HTERT RPE-1 (cell line): Measurements from ENCODE around the gene PLA2G3.
"Not testable (repeated sequence)": the region's sequence is repeated elsewhere in the genome, so short reads cannot be mapped to it uniquely, and the experiment has no call there.

Experiments used
- in situ Hi-C: fragments of 300-500 bp; cut with MboI; formaldehyde crosslinking; loops from 4 replicates; pipeline ENCODE4 v1.14.3; 2020; ENCODE audit warnings: low sequenced_read_pairs

PLA2G3 gene, protein sequence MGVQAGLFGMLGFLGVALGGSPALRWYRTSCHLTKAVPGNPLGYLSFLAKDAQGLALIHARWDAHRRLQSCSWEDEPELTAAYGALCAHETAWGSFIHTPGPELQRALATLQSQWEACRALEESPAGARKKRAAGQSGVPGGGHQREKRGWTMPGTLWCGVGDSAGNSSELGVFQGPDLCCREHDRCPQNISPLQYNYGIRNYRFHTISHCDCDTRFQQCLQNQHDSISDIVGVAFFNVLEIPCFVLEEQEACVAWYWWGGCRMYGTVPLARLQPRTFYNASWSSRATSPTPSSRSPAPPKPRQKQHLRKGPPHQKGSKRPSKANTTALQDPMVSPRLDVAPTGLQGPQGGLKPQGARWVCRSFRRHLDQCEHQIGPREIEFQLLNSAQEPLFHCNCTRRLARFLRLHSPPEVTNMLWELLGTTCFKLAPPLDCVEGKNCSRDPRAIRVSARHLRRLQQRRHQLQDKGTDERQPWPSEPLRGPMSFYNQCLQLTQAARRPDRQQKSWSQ

GRCh38 chr22:31139866-31140716 is at the start of gene PLA2G3:
Gene PLA2G3 (minus strand): TSS chr22:31140508. CDS start chr22:31140354, 154 bp downstream.
- in situ Hi-C loops = no loop called here

- in situ Hi-C loops = no loop called here
These were observed 47.3 kb upstream of the PLA2G3 start for GRCh38 chr22:31187627-31188026.

DNA sequence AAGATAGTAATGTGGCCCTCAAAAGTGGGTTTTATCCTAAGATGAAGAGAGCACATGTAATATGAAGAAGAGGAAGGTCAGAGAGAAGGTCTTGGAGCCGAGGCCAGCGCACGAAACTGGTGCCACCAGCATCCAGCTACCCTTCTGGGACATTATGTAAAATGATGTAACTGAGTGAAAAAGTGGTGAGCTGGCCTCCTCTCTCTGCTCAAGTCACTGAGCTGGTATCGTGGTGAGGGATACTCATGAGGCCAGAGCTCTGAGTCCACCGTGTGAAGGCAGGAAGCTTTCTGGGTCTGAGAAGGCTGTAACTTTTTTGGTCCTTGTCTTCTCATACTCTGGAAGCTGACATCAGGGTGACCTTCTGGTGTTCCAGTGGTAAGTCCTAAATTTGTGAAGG is 44.7 kb upstream of the PLA2G3 start:
- in situ Hi-C loops = no loop called here

- in situ Hi-C loops = no loop called here
These were observed 43.7 kb upstream of the PLA2G3 start for GRCh38 chr22:31184015-31184414.

DNA sequence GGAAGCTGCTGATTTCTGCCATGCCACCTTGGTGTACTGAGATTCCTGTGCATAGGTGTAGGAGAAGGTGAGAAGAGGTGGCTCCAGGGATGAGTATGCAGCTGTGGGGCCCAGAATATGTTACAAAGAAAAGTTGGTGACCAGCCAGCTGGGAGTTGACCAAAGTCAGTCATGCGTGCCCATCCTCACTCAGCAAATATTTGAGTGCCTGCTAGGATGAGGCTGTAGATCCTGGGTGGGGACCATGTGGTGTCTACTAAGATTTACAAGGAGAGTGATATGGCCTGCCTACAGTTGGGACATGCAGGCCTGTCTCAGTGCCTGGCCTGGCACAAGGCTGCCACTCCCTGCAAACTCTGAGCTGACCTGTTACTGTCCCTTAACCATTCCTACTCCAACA is 39.0 kb upstream of the PLA2G3 start:
- in situ Hi-C loops = no loop called here

DNA sequence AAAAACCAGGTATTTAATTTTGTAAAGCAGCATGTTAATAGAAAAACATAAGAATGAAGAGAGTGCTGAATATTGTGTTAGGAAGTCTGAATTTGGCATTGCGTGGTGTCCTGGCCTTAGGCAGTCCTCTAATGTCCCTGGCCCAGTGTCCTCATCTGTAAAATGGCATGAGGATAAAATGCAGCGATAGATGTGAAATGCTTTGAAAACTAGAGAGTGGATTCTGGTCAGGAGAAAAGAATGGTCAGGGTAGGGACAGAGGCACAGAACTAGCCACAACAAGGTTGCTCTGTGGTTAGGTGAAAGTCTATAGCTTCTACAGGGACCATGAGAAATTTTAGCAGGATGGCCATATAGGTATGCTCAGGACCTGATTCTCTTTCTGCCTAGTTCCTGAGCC is 38.6 kb upstream of the PLA2G3 start:
- in situ Hi-C loops = no loop called here

GRCh38 chr22:31177420-31178162 is 37.3 kb upstream of the PLA2G3 start:
- in situ Hi-C loops = no loop called here

DNA sequence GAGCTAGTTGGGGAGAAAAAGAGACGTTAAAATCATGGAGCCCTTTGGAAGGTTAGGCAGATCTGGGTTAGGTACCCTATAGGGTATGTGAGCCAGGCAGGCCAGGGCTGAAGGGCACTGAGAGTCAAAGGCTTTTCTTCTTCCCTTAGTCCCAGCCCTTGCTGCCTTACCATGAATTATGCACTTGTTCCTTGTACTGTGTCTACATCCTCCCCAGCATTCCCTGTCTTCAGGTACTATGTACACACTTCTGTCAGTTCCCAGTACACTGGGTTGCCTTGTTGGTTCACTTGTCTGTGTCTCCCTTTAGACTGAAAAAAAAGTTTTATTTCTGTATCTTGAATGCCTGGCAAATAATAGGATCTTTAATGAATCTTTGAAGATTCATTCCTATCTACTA is 36.6 kb upstream of the PLA2G3 start:
- in situ Hi-C loops = no loop called here

- in situ Hi-C loops = no loop called here
These were observed 33.3 kb upstream of the PLA2G3 start for GRCh38 chr22:31173386-31174145.

- in situ Hi-C loops = not testable (repeated sequence)
These were observed 31.4 kb upstream of the PLA2G3 start for GRCh38 chr22:31171734-31172133.

DNA sequence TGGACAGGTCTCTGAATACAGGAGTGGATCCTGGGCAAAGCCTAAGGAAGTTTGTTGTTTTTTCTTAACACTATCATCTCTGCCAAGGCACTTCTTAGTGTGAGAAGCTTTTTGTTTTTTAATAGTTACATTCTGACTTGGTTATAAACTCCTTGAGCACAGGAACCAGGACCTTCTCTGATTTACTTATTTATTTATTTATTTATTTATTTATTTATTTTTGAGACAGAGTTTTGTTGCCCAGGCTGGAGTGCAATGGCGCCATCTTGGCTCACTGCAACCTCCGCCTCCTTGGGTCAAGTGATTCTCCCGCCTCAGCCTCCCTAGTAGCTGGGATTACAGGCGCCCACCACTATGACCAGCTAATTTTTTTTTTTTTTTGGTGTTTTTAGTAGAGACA is 30.7 kb upstream of the PLA2G3 start:
- in situ Hi-C loops = no loop called here

DNA sequence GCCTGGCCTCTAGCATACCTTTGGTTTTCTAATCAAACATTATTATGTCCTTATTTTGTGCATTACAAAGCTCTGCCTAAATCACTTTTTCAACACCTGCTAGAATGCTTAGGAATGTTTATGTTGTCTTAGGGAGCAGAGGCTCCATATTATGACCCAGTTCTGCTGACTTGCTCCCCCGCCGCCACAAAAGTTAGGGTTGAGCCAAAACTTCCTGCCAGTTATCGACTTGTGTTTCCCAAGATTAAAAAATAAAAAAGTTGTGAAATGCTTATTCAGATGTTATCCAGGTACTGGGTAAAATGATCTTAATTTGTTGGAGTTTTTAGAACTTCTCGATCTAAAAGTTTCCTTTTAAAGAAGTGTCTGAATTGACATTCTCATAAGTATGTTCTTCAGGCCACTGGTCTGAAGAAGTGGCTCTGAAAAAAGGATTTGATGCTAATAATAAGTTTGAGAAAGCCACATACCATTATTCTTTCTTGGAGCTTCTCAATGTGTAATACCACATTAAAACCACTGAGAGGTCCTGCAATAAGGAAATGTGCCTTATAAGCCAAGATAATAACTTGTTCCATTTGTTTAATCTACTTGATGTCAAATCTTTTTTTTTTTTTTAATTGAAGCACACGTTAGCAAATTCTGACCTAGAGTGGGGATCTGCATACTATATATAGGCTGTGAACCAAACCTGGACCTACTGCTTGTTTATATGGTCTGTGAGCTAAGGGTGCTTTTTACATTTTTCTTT is 21.9 kb upstream of the PLA2G3 start:
- in situ Hi-C loops = no loop called here

DNA sequence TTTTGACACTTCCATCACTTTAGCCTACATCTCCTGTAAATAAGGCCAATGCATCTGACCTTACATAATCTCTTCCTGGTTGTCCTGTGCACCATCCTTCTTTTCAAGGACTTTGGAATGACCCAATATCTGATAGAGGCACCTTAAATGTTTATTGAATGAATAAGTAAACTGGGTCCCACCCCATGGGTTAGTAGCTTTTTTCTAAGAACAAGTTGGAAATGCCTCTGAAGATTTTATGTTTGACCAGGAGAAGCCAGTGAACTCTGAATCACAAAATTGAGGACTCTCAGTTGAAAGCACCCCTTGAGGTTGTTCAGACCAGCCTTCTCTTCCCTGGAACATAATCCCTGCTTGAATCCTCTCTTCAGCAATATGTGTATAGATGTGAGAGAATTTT is 21.1 kb upstream of the PLA2G3 start:
- in situ Hi-C loops = no loop called here

- in situ Hi-C loops = no loop called here
These were observed 20.1 kb upstream of the PLA2G3 start for GRCh38 chr22:31160328-31160978.

- in situ Hi-C loops = no loop called here
These were observed 15.1 kb upstream of the PLA2G3 start for GRCh38 chr22:31155422-31155821.

DNA sequence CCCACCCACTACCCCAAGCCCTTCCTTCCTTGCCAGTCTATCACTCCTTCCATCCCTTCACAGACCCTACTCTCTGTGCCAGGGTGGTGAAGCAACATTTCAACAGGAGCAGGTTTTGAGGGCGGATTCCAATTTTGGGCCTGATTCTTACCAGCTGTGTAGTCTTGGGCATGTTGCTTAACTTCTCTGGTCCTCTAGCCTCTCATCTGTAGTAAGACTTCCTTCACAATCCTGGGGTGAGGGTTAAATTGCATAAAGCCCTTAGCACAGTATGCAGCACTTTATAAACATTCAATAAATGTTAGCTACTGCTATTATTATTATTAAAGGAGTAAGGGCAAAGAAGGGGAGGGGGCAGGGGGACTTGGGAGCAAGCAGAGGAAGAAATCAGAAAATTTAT is 14.7 kb upstream of the PLA2G3 start:
- in situ Hi-C loops = no loop called here

DNA sequence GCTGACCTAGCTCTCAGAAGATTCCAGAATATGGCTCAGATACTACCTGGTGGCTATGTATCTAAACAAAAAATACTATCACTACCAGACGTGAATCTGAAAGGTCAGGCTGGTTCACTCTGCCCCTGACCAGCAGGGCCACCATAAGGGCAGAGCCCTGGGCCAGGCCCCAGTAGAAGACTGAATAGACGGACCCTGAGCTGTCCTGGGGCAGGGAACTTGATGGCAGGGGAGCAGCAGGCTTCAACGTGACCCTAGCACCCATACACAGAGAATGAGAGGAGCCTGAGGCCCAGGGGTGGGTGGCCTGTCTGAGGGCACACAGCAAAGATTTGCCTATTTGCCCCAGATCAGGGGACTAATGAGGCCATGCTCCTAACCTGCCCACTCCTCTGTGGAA is 13.0 kb upstream of the PLA2G3 start:
- in situ Hi-C loops = no loop called here

DNA sequence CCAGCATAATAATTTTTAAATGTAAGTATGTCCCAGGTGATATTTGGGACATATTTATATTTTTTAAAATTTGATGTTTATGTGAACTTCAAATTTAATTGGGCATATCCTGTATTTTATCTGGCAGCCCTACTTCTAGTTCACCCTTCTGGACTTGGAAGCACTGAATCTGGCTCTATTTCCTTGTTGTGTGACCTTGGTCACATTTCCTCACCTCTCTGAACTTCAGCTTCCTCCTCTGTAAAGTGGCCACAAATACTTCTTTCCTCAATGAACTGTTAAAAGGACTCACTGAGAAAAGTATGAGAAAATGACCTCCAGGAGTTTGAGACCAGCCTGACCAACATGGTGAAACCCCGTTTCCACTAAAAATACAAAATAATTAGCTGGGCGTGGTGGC is 11.6 kb upstream of the PLA2G3 start:
- in situ Hi-C loops = no loop called here

DNA sequence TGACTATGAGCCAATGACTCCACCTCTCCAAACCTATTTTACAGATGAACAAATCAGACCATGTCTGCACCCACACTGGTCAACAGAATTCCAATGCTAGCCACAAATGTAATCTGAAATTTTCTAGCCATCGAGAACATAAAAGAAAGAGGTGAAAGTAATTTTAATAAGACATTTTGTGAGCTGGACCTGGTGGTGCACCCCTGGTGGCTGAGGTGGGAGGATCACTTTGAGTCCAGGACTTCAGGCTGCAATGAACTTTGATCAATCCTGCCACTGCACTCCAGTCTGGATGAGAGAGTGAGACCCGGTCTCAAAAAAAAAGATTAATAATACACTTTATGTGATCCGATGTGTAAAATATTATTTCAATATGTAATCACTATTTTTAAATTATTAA is 10.3 kb upstream of the PLA2G3 start:
- in situ Hi-C loops = no loop called here
